Spleen (tissue), 11 donors: ENCODE results near the gene SECISBP2L. TPM values are rescaled to one million over a fixed set of nuclear protein-coding genes. Genes with fewer than 3 reads are reported as not detected.

Experiments used
- DNase-seq: peaks from one replicate; pipeline ENCODE4 v3.0.0-alpha.2; 2020
- H3K27ac ChIP-seq, 8 donors: fragments of 200-600 bp; sonication (generic) in 7 of 8; 1 replicate in 4 of 8; 2 replicates in 4 of 8; pipeline versions ENCODE4 v1.5.0 to v1.8.0; 2016 to 2021; ENCODE audit warnings: inconsistent platforms in 4 of 8, mild to moderate bottlenecking in 4 of 8, moderate library complexity in 1 of 8
- H3K27me3 ChIP-seq, 7 donors: fragments of 200-600 bp; sonication (generic) in 6 of 7; replicated peaks in 1 of 7; 1 replicate in 4 of 7; 2 replicates in 3 of 7; pipeline versions ENCODE4 v1.5.0 to v1.8.0; 2016 to 2021; ENCODE audit warnings: inconsistent platforms in 3 of 7, mild to moderate bottlenecking in 1 of 7
- H3K36me3 ChIP-seq, 6 donors: fragments of 200-600 bp; sonication (generic) in 5 of 6; 1 replicate in 4 of 6; 2 replicates in 2 of 6; pipeline versions ENCODE4 v1.5.0 to v1.8.0; 2016 to 2021; ENCODE audit warnings: inconsistent platforms in 2 of 6
- H3K4me1 ChIP-seq, 6 donors: fragments of 200-600 bp; sonication (generic) in 5 of 6; 1 replicate in 3 of 6; 2 replicates in 3 of 6; pipeline versions ENCODE4 v1.5.0 to v1.8.0; 2016 to 2021; ENCODE audit warnings: inconsistent platforms in 3 of 6
- H3K4me3 ChIP-seq, 8 donors: fragments of 200-600 bp; sonication (generic) in 7 of 8; 1 replicate in 4 of 8; 2 replicates in 4 of 8; pipeline versions ENCODE4 v1.5.0 to v1.8.0; 2016 to 2021; ENCODE audit warnings: inconsistent platforms in 4 of 8, mild to moderate bottlenecking in 4 of 8, moderate library complexity in 2 of 8
- H3K9me3 ChIP-seq, 8 donors: fragments of 200-600 bp; sonication (generic) in 7 of 8; 1 replicate in 4 of 8; 2 replicates in 4 of 8; pipeline versions ENCODE4 v1.5.0 to v1.8.0; 2016 to 2021; ENCODE audit warnings: inconsistent platforms in 4 of 8
- POLR2A ChIP-seq, 3 donors: fragments of 450-650 bp; IDR thresholded peaks; one replicate each; pipeline ENCODE4 v1.5.1; 2017; ENCODE audit warnings: antibody characterized with exemption in 3 of 3, mild to moderate bottlenecking in 1 of 3
- POLR2AphosphoS5 ChIP-seq, 3 donors: sonication (generic); formaldehyde crosslinking; IDR thresholded peaks; one replicate each; pipeline ENCODE4 v1.5.1; 2017; ENCODE audit warnings: antibody characterized with exemption in 3 of 3
- WGBS, 5 donors: extraction: QIAGEN DNeasy Blood & Tissue Kit in 3 of 5; methylation state at CpG; one replicate each; pipeline versions ENCODE4 v1.1.5 to v1.1.7; 2013 to 2018; 5-methylcytosine and 5-hydroxymethylcytosine counted together
- intact Hi-C: fragments of 100-400 bp; cut with DNase I; formaldehyde crosslinking; loops from one replicate; pipeline ENCODE4 v1.15.0; 2023; ENCODE audit warnings: low total_unique reads
- polyA plus RNA-seq, 3 donors: library from polyadenylated mRNA; stranded (reverse); fragments of 200-250 nt; gene quantifications; one replicate each; pipeline ENCODE4 v1.2.1, GENCODE V29; 2013
- total RNA-seq, 7 donors: library from RNA; depleted of rRNA in 3 of 7; stranded (reverse); fragments of >200 nt in 3 of 7; fragmentation: NEBNext Ultra II Directional in 4 of 7; extraction: Animal tissue kit (Norgen Biotek cat#: 25700) in 4 of 7; gene quantifications; one replicate each; pipeline versions ENCODE4 v1.1.0 to v1.2.1, GENCODE V29; 2016 to 2021
- TF ChIP-seq, protein P1 (sequence below), 11 experiments: fragments of 200-600 bp in 7 of 11; fragments of 450-650 bp in 4 of 11; sonication (generic) in 4 of 11; IDR thresholded peaks in 8 of 11; conservative IDR thresholded peaks in 3 of 11; 1 replicate in 7 of 11; 2 replicates in 4 of 11; pipeline versions ENCODE4 v1.4.0 to v1.8.0; 2016 to 2021; ENCODE audit warnings: antibody characterized with exemption in 11 of 11, inconsistent platforms in 4 of 11, mild to moderate bottlenecking in 1 of 11
- donor health status: healthy with polysubstance abuse.
- donor health status: DM: no; HTN: no; CAD: no; lungs with moderate emphysema.
- donor health status: DM: no; HTN: no; CAD: no.
- donor health status: Bipolar disorder and iron deficiency.
- donor health status: healthy.
- donor health status: DM: no; HTN: no; CAD: no.
- donor health status: DM: yes; HTN: yes; CAD: no.

Gene SECISBP2L
- total and polyA plus RNA-seq, 10 donors, result 5.6 to 58.7 (median 47.1) TPM

GRCh38 chr15:48992545-48992944 lies 53.7 kb downstream of the SECISBP2L start:
- Histone ChIP-seq H3K4me1 (no peaks in the 10 kb centered on the region), H3K27me3 (no peaks in the 10 kb centered on the region), H3K36me3 (peaks cover 2 to 88% (median 42%) of the 10 kb centered on the region in 6 donors), H3K4me3 (no peak overlapping the region), H3K9me3 (no peaks in the 10 kb centered on the region), H3K27ac (no peak overlapping the region)
- no peak for DNase-seq
- no peak for TF ChIP-seq POLR2A (IDR thresholded peaks at IDR 0.05)
- TF ChIP-seq, protein P1, sequence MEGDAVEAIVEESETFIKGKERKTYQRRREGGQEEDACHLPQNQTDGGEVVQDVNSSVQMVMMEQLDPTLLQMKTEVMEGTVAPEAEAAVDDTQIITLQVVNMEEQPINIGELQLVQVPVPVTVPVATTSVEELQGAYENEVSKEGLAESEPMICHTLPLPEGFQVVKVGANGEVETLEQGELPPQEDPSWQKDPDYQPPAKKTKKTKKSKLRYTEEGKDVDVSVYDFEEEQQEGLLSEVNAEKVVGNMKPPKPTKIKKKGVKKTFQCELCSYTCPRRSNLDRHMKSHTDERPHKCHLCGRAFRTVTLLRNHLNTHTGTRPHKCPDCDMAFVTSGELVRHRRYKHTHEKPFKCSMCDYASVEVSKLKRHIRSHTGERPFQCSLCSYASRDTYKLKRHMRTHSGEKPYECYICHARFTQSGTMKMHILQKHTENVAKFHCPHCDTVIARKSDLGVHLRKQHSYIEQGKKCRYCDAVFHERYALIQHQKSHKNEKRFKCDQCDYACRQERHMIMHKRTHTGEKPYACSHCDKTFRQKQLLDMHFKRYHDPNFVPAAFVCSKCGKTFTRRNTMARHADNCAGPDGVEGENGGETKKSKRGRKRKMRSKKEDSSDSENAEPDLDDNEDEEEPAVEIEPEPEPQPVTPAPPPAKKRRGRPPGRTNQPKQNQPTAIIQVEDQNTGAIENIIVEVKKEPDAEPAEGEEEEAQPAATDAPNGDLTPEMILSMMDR (IDR thresholded peaks at IDR 0.05 in 8 of 11, conservative IDR thresholded peaks at IDR 0.05 in 3 of 11), result peak in 1 of 11 experiments; percentile 5
- intact Hi-C loops, result no loop called here
- 53 to 90% (median 78%) methylated on average over 1 of the region's 1 CpG for WGBS, 5 donors

GRCh38 chr15:48992096-48992495 lies 54.1 kb downstream of the SECISBP2L start:
- 83 to 98% (median 91%) methylated on average over 6 of the region's 6 CpGs for WGBS, 5 donors
- Histone ChIP-seq H3K36me3 (peaks cover 2 to 83% (median 38%) of the 10 kb centered on the region in 6 donors), H3K27me3 (no peaks in the 10 kb centered on the region), H3K27ac (no peak overlapping the region), H3K4me1 (no peaks in the 10 kb centered on the region), H3K9me3 (no peaks in the 10 kb centered on the region), H3K4me3 (no peak overlapping the region)
- no peak for DNase-seq
- intact Hi-C loops, result no loop called here
- TF ChIP-seq POLR2AphosphoS5 (IDR thresholded peaks at IDR 0.05), result no peak
- TF ChIP-seq, protein P1 (IDR thresholded peaks at IDR 0.05 in 8 of 11, conservative IDR thresholded peaks at IDR 0.05 in 3 of 11), result no peak
- no peak for TF ChIP-seq POLR2A (IDR thresholded peaks at IDR 0.05)

- intact Hi-C loops, result no loop called here
- no peaks in the 10 kb centered on the region for H3K27me3 ChIP-seq
- WGBS, 5 donors, result 85 to 92% (median 86%) methylated on average over 1 of the region's 1 CpG
- H3K4me3 ChIP-seq, result no peak overlapping the region
- H3K9me3 ChIP-seq, result no peaks in the 10 kb centered on the region
- peaks cover 0 to 54% (median 15%) of the 10 kb centered on the region in 6 donors for H3K36me3 ChIP-seq
- no peak overlapping the region for H3K27ac ChIP-seq
- TF ChIP-seq POLR2A (IDR thresholded peaks at IDR 0.05), result no peak
- TF ChIP-seq, protein P1 (IDR thresholded peaks at IDR 0.05 in 8 of 11, conservative IDR thresholded peaks at IDR 0.05 in 3 of 11), result no peak
- TF ChIP-seq POLR2AphosphoS5 (IDR thresholded peaks at IDR 0.05), result no peak
- no peak for DNase-seq
- no peaks in the 10 kb centered on the region for H3K4me1 ChIP-seq
These were observed 57.1 kb downstream of the SECISBP2L start for GRCh38 chr15:48989170-48989569.

DNA sequence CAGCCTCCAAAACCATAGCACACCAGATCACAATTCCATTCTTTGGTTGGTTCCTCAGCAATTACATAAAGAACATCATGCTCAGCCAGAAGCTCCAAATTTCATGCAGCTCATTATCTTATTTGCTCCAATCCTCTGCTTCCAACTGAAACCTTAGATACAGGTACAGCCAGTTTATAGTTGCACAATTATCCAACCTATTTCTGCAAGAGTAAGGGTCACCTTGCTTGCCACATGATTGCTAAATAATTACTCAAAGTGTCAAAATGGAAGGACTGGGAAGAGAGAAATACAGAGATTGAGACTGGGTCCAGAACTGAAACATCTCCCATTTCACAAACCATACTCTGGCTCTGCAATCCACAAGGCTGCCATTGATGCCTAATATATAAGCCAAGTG lies 59.1 kb downstream of the SECISBP2L start:
- H3K36me3 ChIP-seq, result peaks cover 0 to 34% (median 5%) of the 10 kb centered on the region in 6 donors
- TF ChIP-seq POLR2A (IDR thresholded peaks at IDR 0.05), result no peak
- TF ChIP-seq, protein P1 (IDR thresholded peaks at IDR 0.05 in 8 of 11, conservative IDR thresholded peaks at IDR 0.05 in 3 of 11), result no peak
- intact Hi-C loops, result no loop called here
- no peaks in the 10 kb centered on the region for H3K4me1 ChIP-seq
- no peak for DNase-seq
- no peaks in the 10 kb centered on the region for H3K27me3 ChIP-seq
- H3K9me3 ChIP-seq, result no peaks in the 10 kb centered on the region
- H3K4me3 ChIP-seq, result no peak overlapping the region
- no peak overlapping the region for H3K27ac ChIP-seq
